K562 (cell line): ENCODE results near the gene RNF138. TPM values are rescaled to one million over a fixed set of nuclear protein-coding genes. Genes with fewer than 3 reads are reported as not detected.

Source experiments
- ETV6 ChIP-seq, 3 experiments: fragments of 150-350 bp in 1 of 3; sonication (generic) in 1 of 3; formaldehyde crosslinking in 1 of 3; IDR thresholded peaks; 2 replicates each; pipeline versions ENCODE4 v1.6.1 to v1.8.0; 2014 to 2022; ENCODE audit warnings: borderline replicate concordance in 2 of 3, low read depth in 2 of 3, antibody characterized with exemption in 1 of 3, low read length in 1 of 3, mild to moderate bottlenecking in 1 of 3, missing genetic modification reagents in 1 of 3
- FOXJ2 ChIP-seq: fragments of 200-800 bp; sonication (Bioruptor generic); IDR thresholded peaks from 2 replicates; pipeline ENCODE4 v1.6.1; 2016; ENCODE audit warnings: missing genetic modification characterization, missing compliant biosample characterization
- HDAC8 ChIP-seq: fragments of 450-650 bp; IDR thresholded peaks from 2 replicates; pipeline ENCODE4 v1.6.1; 2016; ENCODE audit warnings: mild to moderate bottlenecking, missing genetic modification characterization, moderate library complexity, missing compliant biosample characterization
- HINFP ChIP-seq: fragments of 450-650 bp; conservative IDR thresholded peaks from 2 replicates; pipeline ENCODE4 v1.6.1; 2016; ENCODE audit warnings: missing genetic modification characterization, low read depth, mild to moderate bottlenecking, control low read depth, missing compliant biosample characterization
- HSF4 ChIP-seq: fragments of 250-450 bp; sonication (Bioruptor Pico); IDR thresholded peaks from 2 replicates; pipeline ENCODE4 v2.1.2; 2022; ENCODE audit warnings: mild to moderate bottlenecking, moderate library complexity, borderline replicate concordance
- MCM3 ChIP-seq: fragments of 450-650 bp; IDR thresholded peaks from 2 replicates; pipeline ENCODE4 v1.6.1; 2016
- MYBL2 ChIP-seq, 2 experiments: fragments of 450-650 bp in 1 of 2; sonication (generic) in 1 of 2; formaldehyde crosslinking in 1 of 2; IDR thresholded peaks; 2 replicates each; pipeline versions ENCODE4 v1.6.1 to v1.8.1; 2017 to 2022; ENCODE audit warnings: borderline replicate concordance in 1 of 2, inconsistent platforms in 1 of 2, low read depth in 1 of 2, mild to moderate bottlenecking in 1 of 2, missing genetic modification reagents in 1 of 2, moderate library complexity in 1 of 2
- POLR2AphosphoS5 ChIP-seq: IDR thresholded peaks from 2 replicates; pipeline ENCODE4 v1.6.1; 2011; ENCODE audit warnings: mild to moderate bottlenecking, low read depth, low read length, moderate library complexity; ENCODE audit not compliant: control insufficient read depth, insufficient read depth
- RB1 ChIP-seq: fragments of 450-650 bp; IDR thresholded peaks from 2 replicates; pipeline ENCODE4 v1.6.1; 2017; ENCODE audit warnings: low read depth, mild to moderate bottlenecking
- SP1 ChIP-seq: sonication (generic); formaldehyde crosslinking; IDR thresholded peaks from 2 replicates; pipeline ENCODE4 v1.8.1; 2022; ENCODE audit warnings: mild to moderate bottlenecking, missing genetic modification reagents
- TRIM28 ChIP-seq: fragments of 450-650 bp; IDR thresholded peaks from 2 replicates; pipeline ENCODE4 v1.6.1; 2017
- UBTF ChIP-seq, 2 experiments: IDR thresholded peaks; 2 replicates each; pipeline ENCODE4 v1.6.1; 2012; ENCODE audit warnings: improper control_type of control experiment in 2 of 2, low read depth in 2 of 2, low read length in 2 of 2, borderline replicate concordance in 1 of 2
- VEZF1 ChIP-seq: fragments of 200-800 bp; sonication (Bioruptor generic); IDR thresholded peaks from 2 replicates; pipeline ENCODE4 v1.6.1; 2017; ENCODE audit warnings: missing genetic modification characterization, missing compliant biosample characterization
- ZFP1 ChIP-seq: fragments of 450-650 bp; formaldehyde crosslinking; IDR thresholded peaks from 2 replicates; pipeline ENCODE4 v1.4.0; 2020; ENCODE audit warnings: mild to moderate bottlenecking, mixed read lengths
- ZKSCAN1 ChIP-seq: fragments of 150-350 bp; IDR thresholded peaks from 2 replicates; pipeline ENCODE4 v1.6.1; 2016; ENCODE audit warnings: low read depth, low read length
- ZNF586 ChIP-seq: fragments of 450-650 bp; formaldehyde crosslinking; conservative IDR thresholded peaks from 2 replicates; pipeline ENCODE4 v1.4.0; 2020; ENCODE audit warnings: mild to moderate bottlenecking, moderate library complexity
- ZNF668 ChIP-seq: fragments of 250-450 bp; sonication (Bioruptor Pico); IDR thresholded peaks from 2 replicates; pipeline ENCODE4 v1.8.0; 2022; ENCODE audit warnings: mild to moderate bottlenecking, inconsistent platforms
- polyA plus RNA-seq, 8 experiments: library from polyadenylated mRNA; depleted of rRNA in 4 of 8; stranded (reverse) in 5 of 8; unstranded in 3 of 8; fragments of >200 nt; fragmentation: Nextera tagmentation in 2 of 8; fragmentation: Illumina TruSeq in 1 of 8; extraction: Ambion mirVana in 2 of 8; extraction: Trizol in 1 of 8; gene quantifications; 2 replicates each; pipeline versions ENCODE4 v1.2.1 to v1.2.3, GENCODE V29; 2011 to 2014; ENCODE audit warnings: inconsistent platforms in 1 of 8, missing spikeins in 1 of 8
- total RNA-seq, 7 experiments: library from RNA; depleted of rRNA in 6 of 7; stranded (reverse); fragments of >200 nt in 6 of 7; fragmentation: Illumina TruSeq in 2 of 7; extraction: Trizol in 2 of 7; gene quantifications; 2 replicates each; pipeline versions ENCODE4 v1.2.1 to v1.2.3, GENCODE V29; 2011 to 2021; ENCODE audit warnings: low replicate concordance in 1 of 7
- TF ChIP-seq, protein P1 (sequence below): sonication (generic); formaldehyde crosslinking; IDR thresholded peaks from 2 replicates; pipeline ENCODE4 v1.4.0; 2020; ENCODE audit warnings: mild to moderate bottlenecking, missing genetic modification reagents
- TF ChIP-seq, protein P2 (sequence below): sonication (generic); formaldehyde crosslinking; IDR thresholded peaks from 2 replicates; pipeline ENCODE4 v1.8.1; 2022; ENCODE audit warnings: missing genetic modification reagents

The RNF138 gene
- total and polyA plus RNA-seq, 9 of the 15 experiments (the other 6 are each of a cell fraction or from before 2014, with no cell fraction given), result 47.6 to 100 (median 62.5) TPM

GRCh38 chr18:32093102-32093511 is 1.4 kb downstream of the RNF138 start (continued):
- TF ChIP-seq VEZF1 (CRISPR knock-in tag) (no peak), HDAC8 (tag) (no peak), ZFP1 (CRISPR knock-in tag) (no peak), ZNF668 (CRISPR knock-in tag) (no peak), RB1 (no peak), FOXJ2 (tag) (peak; percentile 51; the same call in 1 of the 2 replicates), SP1 (CRISPR knock-in tag) (no peak), TRIM28 (no peak), HINFP (tag) (no peak), POLR2AphosphoS5 (no peak), UBTF (IDR thresholded peaks at IDR 0.05; ENCODE audit: borderline replicate concordance in 1 of 2, low read depth in 2 of 2, low read length in 2 of 2) (0 out of 4 replicates have a peak, but pooled peaks of 1 of the 2 experiments have one; percentile 10), MCM3 (no peak), ZKSCAN1 (no peak), MYBL2 (IDR thresholded peaks at IDR 0.05; ENCODE audit: low read depth) (no peak), MYBL2 (CRISPR knock-in tag; IDR thresholded peaks at IDR 0.05; ENCODE audit: borderline replicate concordance) (no peak), ETV6 (IDR thresholded peaks at IDR 0.05; ENCODE audit: borderline replicate concordance in 1 of 2, low read depth in 2 of 2, low read length in 1 of 2) (no peak), ETV6 (CRISPR knock-in tag; IDR thresholded peaks at IDR 0.05; ENCODE audit: borderline replicate concordance) (no peak), ZNF586 (CRISPR knock-in tag) (no peak), HSF4 (CRISPR knock-in tag) (no peak)
- TF ChIP-seq, protein P1, sequence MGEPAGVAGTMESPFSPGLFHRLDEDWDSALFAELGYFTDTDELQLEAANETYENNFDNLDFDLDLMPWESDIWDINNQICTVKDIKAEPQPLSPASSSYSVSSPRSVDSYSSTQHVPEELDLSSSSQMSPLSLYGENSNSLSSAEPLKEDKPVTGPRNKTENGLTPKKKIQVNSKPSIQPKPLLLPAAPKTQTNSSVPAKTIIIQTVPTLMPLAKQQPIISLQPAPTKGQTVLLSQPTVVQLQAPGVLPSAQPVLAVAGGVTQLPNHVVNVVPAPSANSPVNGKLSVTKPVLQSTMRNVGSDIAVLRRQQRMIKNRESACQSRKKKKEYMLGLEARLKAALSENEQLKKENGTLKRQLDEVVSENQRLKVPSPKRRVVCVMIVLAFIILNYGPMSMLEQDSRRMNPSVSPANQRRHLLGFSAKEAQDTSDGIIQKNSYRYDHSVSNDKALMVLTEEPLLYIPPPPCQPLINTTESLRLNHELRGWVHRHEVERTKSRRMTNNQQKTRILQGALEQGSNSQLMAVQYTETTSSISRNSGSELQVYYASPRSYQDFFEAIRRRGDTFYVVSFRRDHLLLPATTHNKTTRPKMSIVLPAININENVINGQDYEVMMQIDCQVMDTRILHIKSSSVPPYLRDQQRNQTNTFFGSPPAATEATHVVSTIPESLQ (CRISPR knock-in tag), result no peak
- TF ChIP-seq, protein P2, sequence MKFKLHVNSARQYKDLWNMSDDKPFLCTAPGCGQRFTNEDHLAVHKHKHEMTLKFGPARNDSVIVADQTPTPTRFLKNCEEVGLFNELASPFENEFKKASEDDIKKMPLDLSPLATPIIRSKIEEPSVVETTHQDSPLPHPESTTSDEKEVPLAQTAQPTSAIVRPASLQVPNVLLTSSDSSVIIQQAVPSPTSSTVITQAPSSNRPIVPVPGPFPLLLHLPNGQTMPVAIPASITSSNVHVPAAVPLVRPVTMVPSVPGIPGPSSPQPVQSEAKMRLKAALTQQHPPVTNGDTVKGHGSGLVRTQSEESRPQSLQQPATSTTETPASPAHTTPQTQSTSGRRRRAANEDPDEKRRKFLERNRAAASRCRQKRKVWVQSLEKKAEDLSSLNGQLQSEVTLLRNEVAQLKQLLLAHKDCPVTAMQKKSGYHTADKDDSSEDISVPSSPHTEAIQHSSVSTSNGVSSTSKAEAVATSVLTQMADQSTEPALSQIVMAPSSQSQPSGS, result no peak
